Measurements from ENCODE around the gene SIX4.
A peak's percentile ranks its signal among the peaks of the same experiment; 100 is the strongest.

Gene SIX4

GRCh38 chr14:60723907-60724618 lies at the start of gene SIX4:
TSS of gene SIX4 (minus strand) at chr14:60724351. CDS start at chr14:60724074, 277 bp downstream.
- Histone ChIP-seq H3K4me3 (ENCODE audit: low read length) (peak within 1 kb of the TSS; percentile 93), H3K27me3 (ENCODE audit: insufficient read depth, low read length) (no peaks in the 10 kb centered on the region), H3K36me3 (ENCODE audit: insufficient read depth, low read length) (peaks cover 7% of the 10 kb centered on the region), H2AFZ (ENCODE audit: low read depth, low read length) (peak within 1 kb of the TSS; percentile 77), H3K4me1 (ENCODE audit: insufficient read depth, low read length) (peaks cover 15% of the 10 kb centered on the region), H3K9me3 (ENCODE audit: low read length) (no peaks in the 10 kb centered on the region)

GRCh38 chr14:60773558-60773957 lies 49.4 kb upstream of the SIX4 start:
- Histone ChIP-seq H2AFZ (ENCODE audit: low read depth, low read length) (no peak overlapping the region), H3K9me3 (ENCODE audit: low read length) (peaks cover 2% of the 10 kb centered on the region), H3K36me3 (ENCODE audit: insufficient read depth, low read length) (no peaks in the 10 kb centered on the region), H3K27me3 (ENCODE audit: insufficient read depth, low read length) (no peaks in the 10 kb centered on the region), H3K4me3 (ENCODE audit: low read length) (no peak overlapping the region), H3K4me1 (ENCODE audit: insufficient read depth, low read length) (no peaks in the 10 kb centered on the region)

- H3K4me3 ChIP-seq (ENCODE audit: low read length) = no peak overlapping the region
- no peaks in the 10 kb centered on the region for H3K27me3 ChIP-seq (ENCODE audit: insufficient read depth, low read length)
- no peaks in the 10 kb centered on the region for H3K36me3 ChIP-seq (ENCODE audit: insufficient read depth, low read length)
- H2AFZ ChIP-seq (ENCODE audit: low read depth, low read length) = no peak overlapping the region
- H3K4me1 ChIP-seq (ENCODE audit: insufficient read depth, low read length) = no peaks in the 10 kb centered on the region
- peaks cover 2% of the 10 kb centered on the region for H3K9me3 ChIP-seq (ENCODE audit: low read length)
Measured at GRCh38 chr14:60771117-60771516, 47.0 kb upstream of the SIX4 start.

- Histone ChIP-seq H3K4me3 (ENCODE audit: low read length) (no peak overlapping the region), H3K27me3 (ENCODE audit: insufficient read depth, low read length) (no peaks in the 10 kb centered on the region), H3K9me3 (ENCODE audit: low read length) (peaks cover 2% of the 10 kb centered on the region), H2AFZ (ENCODE audit: low read depth, low read length) (no peak overlapping the region), H3K4me1 (ENCODE audit: insufficient read depth, low read length) (no peaks in the 10 kb centered on the region), H3K36me3 (ENCODE audit: insufficient read depth, low read length) (no peaks in the 10 kb centered on the region)
Measured at GRCh38 chr14:60768602-60769001, 44.5 kb upstream of the SIX4 start.

- Histone ChIP-seq H3K4me3 (ENCODE audit: low read length) (no peak overlapping the region), H3K36me3 (ENCODE audit: insufficient read depth, low read length) (no peaks in the 10 kb centered on the region)
Measured at GRCh38 chr14:60760644-60761364, 36.7 kb upstream of the SIX4 start.

GRCh38 chr14:60760209-60760608 lies 36.1 kb upstream of the SIX4 start:
- Histone ChIP-seq H3K4me1 (ENCODE audit: insufficient read depth, low read length) (no peaks in the 10 kb centered on the region), H2AFZ (ENCODE audit: low read depth, low read length) (no peak overlapping the region), H3K4me3 (ENCODE audit: low read length) (no peak overlapping the region)

More at GRCh38 chr14:60760644-60761364, 36.7 kb upstream of the SIX4 start:
- Histone ChIP-seq H3K9me3 (ENCODE audit: low read length) (no peaks in the 10 kb centered on the region), H2AFZ (ENCODE audit: low read depth, low read length) (no peak overlapping the region), H3K27me3 (ENCODE audit: insufficient read depth, low read length) (no peaks in the 10 kb centered on the region), H3K4me1 (ENCODE audit: insufficient read depth, low read length) (no peaks in the 10 kb centered on the region)

GRCh38 chr14:60758885-60759284 lies 34.7 kb upstream of the SIX4 start:
- no peaks in the 10 kb centered on the region for H3K27me3 ChIP-seq (ENCODE audit: insufficient read depth, low read length)
- no peak overlapping the region for H2AFZ ChIP-seq (ENCODE audit: low read depth, low read length)
- no peaks in the 10 kb centered on the region for H3K36me3 ChIP-seq (ENCODE audit: insufficient read depth, low read length)
- H3K4me1 ChIP-seq (ENCODE audit: insufficient read depth, low read length) = no peaks in the 10 kb centered on the region
- no peaks in the 10 kb centered on the region for H3K9me3 ChIP-seq (ENCODE audit: low read length)
- no peak overlapping the region for H3K4me3 ChIP-seq (ENCODE audit: low read length)

More at GRCh38 chr14:60760209-60760608, 36.1 kb upstream of the SIX4 start:
- Histone ChIP-seq H3K27me3 (ENCODE audit: insufficient read depth, low read length) (no peaks in the 10 kb centered on the region), H3K9me3 (ENCODE audit: low read length) (no peaks in the 10 kb centered on the region), H3K36me3 (ENCODE audit: insufficient read depth, low read length) (no peaks in the 10 kb centered on the region)

- H2AFZ ChIP-seq (ENCODE audit: low read depth, low read length) = no peak overlapping the region
- no peak overlapping the region for H3K4me3 ChIP-seq (ENCODE audit: low read length)
- no peaks in the 10 kb centered on the region for H3K4me1 ChIP-seq (ENCODE audit: insufficient read depth, low read length)
Measured at GRCh38 chr14:60757567-60758002, 33.4 kb upstream of the SIX4 start.

GRCh38 chr14:60756847-60757246 lies 32.7 kb upstream of the SIX4 start:
- Histone ChIP-seq H3K4me3 (ENCODE audit: low read length) (no peak overlapping the region), H3K4me1 (ENCODE audit: insufficient read depth, low read length) (no peaks in the 10 kb centered on the region), H3K9me3 (ENCODE audit: low read length) (no peaks in the 10 kb centered on the region), H2AFZ (ENCODE audit: low read depth, low read length) (no peak overlapping the region), H3K36me3 (ENCODE audit: insufficient read depth, low read length) (no peaks in the 10 kb centered on the region), H3K27me3 (ENCODE audit: insufficient read depth, low read length) (no peaks in the 10 kb centered on the region)

More at GRCh38 chr14:60757567-60758002, 33.4 kb upstream of the SIX4 start:
- Histone ChIP-seq H3K36me3 (ENCODE audit: insufficient read depth, low read length) (no peaks in the 10 kb centered on the region), H3K9me3 (ENCODE audit: low read length) (no peaks in the 10 kb centered on the region), H3K27me3 (ENCODE audit: insufficient read depth, low read length) (no peaks in the 10 kb centered on the region)

GRCh38 chr14:60753264-60754119 lies 29.3 kb upstream of the SIX4 start:
- Histone ChIP-seq H3K9me3 (ENCODE audit: low read length) (no peaks in the 10 kb centered on the region), H3K4me3 (ENCODE audit: low read length) (no peak overlapping the region), H3K36me3 (ENCODE audit: insufficient read depth, low read length) (no peaks in the 10 kb centered on the region), H3K27me3 (ENCODE audit: insufficient read depth, low read length) (no peaks in the 10 kb centered on the region), H3K4me1 (ENCODE audit: insufficient read depth, low read length) (no peaks in the 10 kb centered on the region), H2AFZ (ENCODE audit: low read depth, low read length) (no peak overlapping the region)

- Histone ChIP-seq H3K4me1 (ENCODE audit: insufficient read depth, low read length) (no peaks in the 10 kb centered on the region), H3K4me3 (ENCODE audit: low read length) (no peak overlapping the region), H3K27me3 (ENCODE audit: insufficient read depth, low read length) (no peaks in the 10 kb centered on the region), H3K9me3 (ENCODE audit: low read length) (no peaks in the 10 kb centered on the region), H2AFZ (ENCODE audit: low read depth, low read length) (no peak overlapping the region), H3K36me3 (ENCODE audit: insufficient read depth, low read length) (no peaks in the 10 kb centered on the region)
Measured at GRCh38 chr14:60744566-60744965, 20.4 kb upstream of the SIX4 start.

- Histone ChIP-seq H3K36me3 (ENCODE audit: insufficient read depth, low read length) (no peaks in the 10 kb centered on the region), H2AFZ (ENCODE audit: low read depth, low read length) (no peak overlapping the region), H3K4me1 (ENCODE audit: insufficient read depth, low read length) (peaks cover 14% of the 10 kb centered on the region), H3K9me3 (ENCODE audit: low read length) (no peaks in the 10 kb centered on the region), H3K27me3 (ENCODE audit: insufficient read depth, low read length) (no peaks in the 10 kb centered on the region), H3K4me3 (ENCODE audit: low read length) (no peak overlapping the region)
Measured at GRCh38 chr14:60738843-60739508, 14.8 kb upstream of the SIX4 start.

All from neuron (in vitro differentiated cells).